GM19395 (cell line): Measurements from ENCODE around the gene CTSF.
A peak's percentile ranks its signal among the peaks of the same experiment; 100 is the strongest.
"Not testable (repeated sequence)": the region's sequence is repeated elsewhere in the genome, so short reads cannot be mapped to it uniquely, and the experiment has no call there.

ENCODE experiments used
- ATAC-seq: cut with Tn5 transposase; IDR thresholded peaks from one replicate; pipeline ENCODE4 v1.9.1; 2021; ENCODE audit warnings: mild to moderate bottlenecking, moderate library complexity; ENCODE audit not compliant: unreplicated experiment

CTSF gene

DNA sequence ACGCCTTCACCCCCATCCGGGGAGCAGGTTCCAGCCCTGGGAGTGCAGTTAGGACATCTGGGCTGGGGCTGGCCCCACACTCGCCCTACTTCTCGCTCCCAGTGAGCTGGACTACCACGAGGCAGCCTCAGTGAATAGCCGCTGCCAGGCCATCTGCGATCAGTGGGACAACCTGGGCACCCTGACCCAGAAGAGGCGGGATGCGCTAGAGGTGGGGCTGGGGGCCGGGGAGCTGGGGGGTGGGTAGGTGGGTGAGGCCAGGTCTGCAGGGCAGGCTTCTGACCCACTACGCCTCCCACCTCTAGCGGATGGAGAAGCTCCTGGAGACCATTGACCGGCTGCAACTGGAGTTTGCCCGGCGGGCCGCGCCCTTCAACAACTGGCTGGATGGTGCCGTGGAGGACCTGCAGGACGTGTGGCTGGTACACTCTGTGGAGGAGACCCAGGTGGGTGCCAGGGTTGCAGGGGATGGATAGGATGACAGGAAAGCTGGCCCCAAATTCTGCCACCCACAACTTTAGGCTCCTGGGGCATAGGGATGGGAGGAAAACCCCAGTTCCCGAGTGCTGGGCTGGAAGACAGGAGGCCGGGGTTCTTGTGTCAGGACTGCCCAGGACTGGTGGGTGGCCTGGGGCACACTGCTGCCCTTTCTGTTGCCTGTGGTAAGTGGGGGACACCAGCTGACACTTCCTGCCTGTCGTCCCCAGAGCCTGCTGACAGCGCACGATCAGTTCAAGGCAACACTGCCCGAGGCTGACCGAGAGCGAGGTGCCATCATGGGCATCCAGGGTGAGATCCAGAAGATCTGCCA, 8.3 kb downstream of the CTSF start:
- no peak for ATAC-seq

DNA sequence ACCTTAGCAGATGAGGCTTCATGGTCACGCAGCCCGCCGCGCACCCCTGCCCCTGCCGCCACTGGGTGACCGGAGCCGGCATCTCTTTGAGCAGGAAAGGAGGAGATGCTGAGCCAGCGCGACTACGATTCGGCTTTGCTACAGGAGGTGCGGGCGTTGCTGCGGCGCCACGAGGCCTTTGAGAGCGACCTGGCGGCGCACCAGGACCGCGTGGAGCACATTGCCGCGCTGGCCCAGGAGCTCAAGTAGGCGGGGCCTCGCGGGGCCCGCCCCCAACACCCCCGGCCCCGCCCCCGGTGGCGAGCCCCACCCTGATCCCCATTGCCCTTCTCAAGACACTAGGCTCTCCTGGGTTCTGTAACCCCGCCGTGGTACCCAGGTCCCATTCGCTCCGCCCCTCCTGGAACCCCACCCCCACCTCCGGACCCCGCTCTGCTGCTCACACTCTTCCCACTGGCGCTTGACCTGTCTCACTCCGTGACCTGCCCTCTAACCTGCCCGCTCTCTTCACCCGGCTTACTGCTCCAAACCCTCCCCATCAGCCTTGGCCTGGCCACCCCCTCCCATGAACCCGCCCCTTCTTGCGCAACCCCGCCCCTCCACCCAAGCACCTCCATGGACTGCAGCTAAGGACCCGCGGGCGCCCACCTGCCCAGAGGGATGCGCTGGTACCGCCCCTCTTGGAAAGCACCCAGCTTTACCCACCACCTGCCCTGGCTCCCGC, 9.1 kb downstream of the CTSF start:
- ATAC-seq = no peak

DNA sequence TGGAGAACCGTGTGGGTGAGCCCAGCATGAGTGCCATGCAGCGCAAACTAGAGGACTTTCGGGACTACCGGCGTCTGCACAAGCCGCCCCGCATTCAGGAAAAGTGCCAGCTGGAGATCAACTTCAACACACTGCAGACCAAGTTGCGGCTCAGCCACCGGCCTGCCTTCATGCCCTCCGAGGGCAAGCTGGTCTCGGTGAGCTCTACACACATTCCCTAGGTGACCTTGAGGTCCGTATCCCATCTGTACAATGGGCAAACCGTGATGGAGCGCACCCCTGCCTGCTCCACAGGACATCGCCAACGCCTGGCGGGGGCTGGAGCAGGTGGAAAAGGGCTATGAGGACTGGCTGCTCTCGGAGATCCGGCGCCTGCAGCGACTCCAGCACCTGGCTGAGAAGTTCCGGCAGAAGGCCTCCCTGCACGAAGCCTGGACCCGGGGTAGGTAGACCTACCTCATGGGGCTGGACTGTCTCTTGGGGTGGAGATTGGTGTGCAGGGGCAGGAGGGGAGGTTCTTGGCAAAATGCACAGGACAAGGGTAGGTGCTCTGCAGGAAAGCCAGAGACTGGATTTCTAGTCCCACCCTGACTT, 10.6 kb downstream of the CTSF start:
- ATAC-seq = no peak

DNA sequence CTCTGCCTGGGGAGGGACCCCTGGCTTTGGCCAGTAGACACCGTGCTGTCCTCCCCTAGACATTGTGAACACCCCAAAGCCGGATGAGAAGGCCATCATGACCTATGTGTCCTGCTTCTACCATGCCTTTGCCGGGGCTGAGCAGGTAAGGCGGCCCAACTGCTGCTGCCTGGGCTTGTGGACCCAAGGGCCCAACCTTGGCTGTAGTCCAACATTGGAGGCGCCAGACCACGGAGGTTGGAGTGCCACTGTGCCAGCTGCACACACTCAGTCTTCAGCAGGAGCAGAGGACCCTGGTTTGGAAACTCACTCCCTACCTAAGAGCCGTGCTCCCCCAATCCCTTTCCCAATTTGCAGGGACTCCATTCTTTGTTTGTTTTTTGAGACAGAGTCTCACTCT, 12.3 kb downstream of the CTSF start:
- no peak for ATAC-seq

DNA sequence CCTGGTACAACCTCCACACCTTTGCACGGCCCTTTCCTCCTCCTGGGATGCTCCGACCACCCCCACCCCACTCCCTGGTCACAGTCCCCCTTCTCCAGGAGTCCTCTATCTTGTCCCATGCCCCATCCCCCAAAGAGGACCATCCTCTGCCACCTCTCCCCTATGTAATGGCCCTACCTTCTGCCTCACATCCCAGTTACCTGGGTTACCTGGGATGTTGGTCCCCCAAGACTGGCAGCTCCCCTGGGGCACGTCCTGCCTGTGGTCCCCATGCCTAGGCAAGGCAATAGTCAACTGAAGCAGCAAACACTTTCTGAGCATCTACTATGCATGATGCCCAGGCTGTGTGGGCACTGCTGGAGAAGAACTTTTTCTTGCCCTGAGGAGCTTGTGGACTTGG, 13.0 kb downstream of the CTSF start:
- no peak for ATAC-seq

DNA sequence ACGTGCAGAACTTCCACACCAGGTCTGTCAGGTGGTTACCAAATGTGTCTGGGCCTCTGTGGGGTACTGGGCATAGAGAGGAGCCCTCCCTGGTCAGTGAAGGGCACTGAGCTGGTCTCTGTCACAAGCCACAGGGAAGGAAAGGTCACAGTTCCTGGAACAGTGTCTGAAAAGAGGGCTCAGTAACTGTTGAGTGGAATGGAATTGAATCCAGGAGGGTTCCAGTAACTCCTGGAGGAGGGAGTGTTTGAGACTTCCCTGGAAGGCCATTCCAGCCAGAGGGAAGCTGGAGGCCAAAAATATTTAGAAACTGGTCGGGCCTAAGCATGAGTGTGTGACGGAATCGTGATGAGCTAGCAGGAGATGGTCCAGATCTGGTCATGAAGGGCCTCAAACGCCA, 13.8 kb downstream of the CTSF start:
- ATAC-seq = no peak

DNA sequence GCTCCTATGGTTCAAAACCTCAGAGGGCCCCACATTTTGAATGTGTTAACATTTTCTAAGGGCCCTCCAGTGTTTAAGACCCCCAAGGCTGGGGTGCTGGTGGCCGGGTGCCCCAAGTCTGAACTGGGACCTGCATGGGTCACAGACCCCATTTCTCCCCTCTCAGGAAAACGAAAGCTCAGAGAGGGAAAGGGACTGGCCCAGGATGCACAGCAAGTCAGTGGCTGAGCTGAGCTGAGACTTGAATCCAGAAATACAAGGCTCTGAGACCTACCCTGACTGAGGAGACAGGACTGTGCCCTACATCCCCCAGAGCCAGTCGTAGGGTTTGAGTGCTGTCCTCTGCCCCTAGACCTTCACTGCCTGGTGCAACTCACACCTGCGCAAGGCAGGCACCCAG, 17.5 kb downstream of the CTSF start:
- ATAC-seq = no peak

DNA sequence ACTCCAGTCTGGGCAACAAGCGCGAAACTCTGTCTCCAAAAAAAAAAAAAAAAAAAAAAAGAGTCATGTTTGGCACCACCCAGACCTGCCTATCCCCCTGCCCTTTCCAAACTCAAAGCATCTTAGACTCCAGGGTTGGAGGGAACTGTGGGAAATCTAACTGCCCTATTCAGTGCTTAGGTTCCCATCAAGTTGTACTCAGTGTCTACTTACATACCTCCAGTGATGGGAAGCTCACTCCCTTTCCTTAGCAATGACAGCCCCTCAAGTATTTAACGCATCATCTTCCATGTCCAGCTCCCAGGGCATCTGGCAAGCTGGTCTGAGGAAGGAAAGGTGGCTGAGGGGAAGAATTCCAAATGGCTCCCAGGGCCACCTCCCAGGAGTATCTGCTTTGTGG, 18.7 kb downstream of the CTSF start:
- no peak for ATAC-seq

DNA sequence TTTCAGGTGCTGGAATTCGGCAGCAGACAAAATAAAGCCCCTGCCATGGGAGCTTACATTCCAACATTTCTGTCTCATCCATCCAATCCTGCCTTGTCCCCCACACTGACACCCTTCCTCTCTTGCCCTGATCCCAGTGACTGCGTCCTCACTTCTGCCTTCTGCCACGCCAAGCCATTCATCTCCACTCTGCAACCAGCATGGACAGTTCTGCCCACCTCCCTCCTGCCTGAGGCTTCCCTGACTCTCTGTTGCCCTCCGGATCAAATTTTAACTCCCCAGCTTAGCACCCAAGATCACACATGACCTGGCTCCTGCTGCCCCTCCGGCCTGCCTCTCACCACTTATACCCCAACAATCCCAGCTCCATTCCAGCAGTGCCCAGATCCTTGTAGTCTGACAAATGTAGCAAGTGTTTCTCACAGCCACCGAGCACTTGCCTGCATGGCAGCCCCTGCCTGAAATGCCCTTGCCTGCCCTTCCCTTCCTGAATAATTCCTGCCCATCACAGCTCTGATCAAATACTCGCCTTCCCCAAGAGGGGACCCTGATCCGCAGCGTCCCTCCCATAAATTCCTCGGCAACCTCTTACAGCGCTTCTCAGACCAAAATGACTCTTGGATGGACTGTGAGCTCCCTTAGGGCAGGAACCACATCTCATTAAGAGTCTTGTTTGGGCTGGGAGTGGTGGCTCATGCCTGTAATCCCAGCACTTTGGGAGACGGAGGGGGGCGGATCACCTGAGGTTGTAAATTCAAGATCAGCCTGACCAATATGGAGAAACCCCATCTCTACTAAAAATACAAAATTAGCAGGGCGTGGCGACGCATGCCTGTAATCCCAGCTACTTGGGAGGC, 19.4 kb downstream of the CTSF start:
- no peak for ATAC-seq

DNA sequence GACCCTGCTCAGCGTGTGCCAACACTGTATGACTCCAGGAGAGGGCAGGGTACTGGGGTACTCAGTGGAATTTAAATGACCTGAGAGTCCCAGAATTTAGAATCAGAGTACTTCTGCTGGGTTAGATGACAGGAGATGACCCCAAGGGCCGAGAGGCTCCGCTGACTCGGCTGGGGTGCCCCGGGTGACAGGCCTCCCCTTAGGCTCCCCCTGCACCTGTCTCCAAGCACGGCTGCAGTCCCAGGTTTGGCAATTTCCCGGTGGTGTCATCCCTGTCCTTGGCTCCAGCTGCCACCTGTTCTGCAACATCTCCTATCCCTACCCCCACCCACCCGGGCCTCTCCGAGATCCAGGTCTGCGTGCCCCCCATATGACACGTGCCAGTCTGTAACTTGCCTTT, 20.4 kb downstream of the CTSF start:
- no peak for ATAC-seq

DNA sequence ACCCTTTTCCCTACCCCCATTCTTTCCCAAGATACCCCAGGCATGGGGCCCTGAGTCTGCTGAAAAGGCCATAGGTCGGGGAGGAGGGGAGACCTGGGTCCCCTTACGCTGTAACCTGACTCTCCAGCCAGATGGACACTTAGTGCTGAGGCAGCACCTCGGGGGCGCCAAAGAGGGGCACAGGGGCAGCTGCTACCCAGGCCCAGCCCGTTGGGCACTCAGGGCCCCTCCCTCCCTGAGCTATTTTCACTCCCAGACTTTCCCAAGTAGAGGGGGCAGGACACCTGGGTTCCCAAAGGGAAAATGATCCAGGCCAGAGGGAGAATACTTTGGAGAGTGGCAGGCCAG, 20.8 kb downstream of the CTSF start:
- ATAC-seq = no peak

DNA sequence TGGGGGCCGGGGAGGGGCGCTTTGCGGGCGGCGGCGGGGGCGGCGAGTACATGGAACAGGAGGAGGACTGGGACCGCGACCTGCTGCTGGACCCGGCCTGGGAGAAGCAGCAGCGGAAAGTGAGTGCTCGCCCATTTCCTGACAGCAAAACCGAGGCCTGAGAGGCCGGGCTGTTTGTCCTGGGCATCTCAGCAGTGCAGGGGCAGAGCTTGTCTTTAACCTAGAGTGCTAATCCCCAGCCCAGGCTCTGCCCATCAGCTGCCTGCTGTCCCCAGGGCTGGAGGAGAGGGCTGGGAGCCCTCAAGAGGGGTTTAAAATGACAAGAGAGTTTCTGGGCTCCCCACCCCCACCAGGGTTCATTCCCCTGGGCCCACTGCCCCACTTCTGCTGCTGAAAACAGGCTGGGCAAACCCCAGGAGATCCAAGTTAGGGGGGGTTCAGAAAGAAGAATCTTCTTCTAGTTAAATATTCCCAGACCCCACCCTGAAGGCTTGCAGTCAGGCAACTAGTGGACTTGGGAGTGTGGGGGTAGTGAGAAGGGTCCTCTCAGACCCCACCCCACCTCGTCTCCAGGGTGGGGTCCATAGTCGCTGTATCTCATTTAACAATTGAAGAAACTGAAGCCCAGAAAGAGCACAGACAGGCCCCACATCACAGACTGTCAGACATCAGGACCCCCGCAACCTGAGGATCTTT, 21.3 kb downstream of the CTSF start:
- ATAC-seq = no peak

DNA sequence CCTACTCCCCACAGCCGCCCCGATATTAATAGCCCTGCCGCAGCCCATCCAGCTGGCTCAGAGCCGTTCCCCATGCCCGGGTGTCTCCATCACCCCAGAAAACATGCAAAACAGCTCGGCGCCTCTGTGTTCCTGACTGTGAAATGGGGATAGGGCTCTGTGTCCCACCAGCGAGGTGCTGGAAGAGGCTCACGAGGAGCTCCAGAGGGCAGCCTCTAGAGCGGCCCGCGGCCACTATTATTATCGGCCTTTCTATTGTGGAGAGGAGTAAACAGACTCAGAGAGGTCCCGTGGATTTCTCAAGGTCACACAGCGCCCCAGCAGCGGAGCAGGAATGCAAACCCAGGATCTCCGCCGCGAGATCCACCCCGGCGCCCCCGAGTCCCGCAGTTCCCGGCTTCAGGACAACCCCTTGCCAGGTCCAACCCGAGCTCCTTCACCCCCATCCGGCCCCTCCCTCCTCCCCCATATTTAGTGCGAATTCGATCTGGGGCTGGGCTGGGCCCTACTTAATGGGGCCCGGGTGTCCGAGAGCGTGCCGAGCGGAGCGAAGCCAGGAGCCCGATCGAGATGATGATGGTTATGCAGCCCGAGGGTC, 21.9 kb downstream of the CTSF start, which contains the start of gene ACTN3:
Gene ACTN3 (plus strand): TSS at position 536 of the 598 bp plus-strand sequence. CDS start 35 bp downstream, at position 571.
- ATAC-seq = no peak

DNA sequence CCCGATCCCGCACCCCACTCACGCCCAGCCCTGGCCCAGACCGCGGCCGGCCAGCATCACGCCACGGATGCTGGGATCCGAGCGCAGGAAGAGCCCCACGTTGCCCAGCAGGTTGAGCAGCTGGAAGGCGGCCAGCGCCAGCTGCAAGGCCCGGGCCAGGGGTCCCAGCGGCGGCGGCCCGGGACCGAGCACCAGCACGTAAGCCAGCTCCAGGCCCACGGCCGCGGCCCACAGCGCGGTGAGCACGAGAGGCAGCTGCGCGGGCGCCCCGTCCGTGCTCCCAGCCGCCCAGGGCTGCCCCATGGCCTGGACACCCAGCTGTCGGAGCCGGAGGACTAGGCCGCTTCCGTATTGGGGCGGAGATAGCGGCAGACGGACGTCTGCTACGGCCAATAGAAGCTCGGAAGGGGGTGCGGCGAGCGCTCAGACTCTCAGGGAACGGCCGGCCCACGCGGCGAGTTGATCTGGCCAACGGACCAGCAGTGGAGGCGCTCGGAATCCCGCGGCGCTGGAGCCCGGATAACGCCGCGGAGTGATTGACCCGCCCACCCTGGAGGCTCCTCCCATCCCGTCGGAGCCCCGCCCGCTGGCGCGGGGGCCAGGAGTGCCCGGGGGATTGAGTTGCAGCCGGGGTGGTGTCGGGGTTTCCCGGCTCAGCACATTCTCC, 22.6 kb downstream of the CTSF start, which contains the start of gene ZDHHC24:
Gene ZDHHC24 (minus strand): TSS at position 348 of the 667 bp plus-strand sequence. CDS start 45 bp downstream, at position 303.
- peak; percentile 87 for ATAC-seq

DNA sequence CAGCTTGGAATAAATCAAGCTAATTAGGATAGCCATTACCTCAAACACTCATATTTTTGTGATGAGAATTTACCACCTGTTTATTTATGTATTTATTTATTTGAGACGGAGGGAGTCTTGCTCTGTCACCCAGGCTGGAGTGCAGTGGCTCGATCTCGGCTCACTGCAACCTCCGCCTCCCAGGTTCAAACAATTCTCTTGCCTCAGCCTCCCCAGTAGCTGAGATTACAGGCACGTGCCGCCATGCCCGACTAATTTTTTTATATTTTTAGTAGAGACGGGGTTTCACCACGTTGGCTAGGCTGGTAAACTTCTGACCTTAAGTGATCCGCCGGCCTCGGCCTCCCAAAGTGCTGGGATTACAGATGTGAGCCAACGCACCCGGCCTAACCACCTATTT, 23.5 kb downstream of the CTSF start:
- ATAC-seq = not testable (repeated sequence)

DNA sequence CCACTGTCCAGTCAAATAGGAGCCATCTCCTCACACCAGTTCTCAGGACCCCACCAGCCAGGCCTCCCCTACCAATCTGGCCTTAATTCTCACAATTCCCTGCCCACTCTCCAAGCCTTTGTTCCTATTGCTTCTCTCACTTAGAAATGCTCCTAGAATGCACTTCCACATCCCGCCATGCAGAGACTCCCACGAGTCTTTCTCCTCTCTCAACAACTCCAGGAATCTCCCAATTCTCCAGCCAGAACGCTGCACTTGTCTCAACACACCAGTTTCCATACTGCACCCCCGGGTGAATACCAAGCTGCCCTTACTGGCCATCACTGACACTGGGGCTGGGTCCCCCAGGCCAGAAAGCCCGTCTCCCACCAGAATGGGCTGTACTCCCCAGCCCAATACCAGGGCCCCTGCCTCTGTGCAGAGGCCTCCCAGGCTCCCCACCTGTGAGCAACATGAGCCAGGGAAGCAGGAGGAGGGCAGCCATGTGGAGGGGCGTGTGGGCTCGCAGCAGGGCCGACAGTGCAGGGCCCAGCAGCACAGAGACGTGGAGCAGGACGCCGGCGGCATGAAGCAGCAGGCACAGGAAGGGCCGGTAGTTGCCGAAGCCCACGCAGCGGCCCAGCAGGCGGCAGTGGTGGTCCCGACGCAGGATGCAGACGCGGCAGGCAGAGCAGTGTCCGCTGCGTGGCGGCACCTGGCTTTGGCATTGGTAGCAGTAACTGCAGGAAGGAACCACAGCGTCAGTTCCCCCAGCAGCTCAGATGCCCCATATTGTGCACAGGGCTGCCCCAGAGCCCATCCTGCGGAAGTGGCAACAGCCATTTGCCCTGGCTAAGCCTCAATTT, 24.9 kb downstream of the CTSF start:
- no peak for ATAC-seq

DNA sequence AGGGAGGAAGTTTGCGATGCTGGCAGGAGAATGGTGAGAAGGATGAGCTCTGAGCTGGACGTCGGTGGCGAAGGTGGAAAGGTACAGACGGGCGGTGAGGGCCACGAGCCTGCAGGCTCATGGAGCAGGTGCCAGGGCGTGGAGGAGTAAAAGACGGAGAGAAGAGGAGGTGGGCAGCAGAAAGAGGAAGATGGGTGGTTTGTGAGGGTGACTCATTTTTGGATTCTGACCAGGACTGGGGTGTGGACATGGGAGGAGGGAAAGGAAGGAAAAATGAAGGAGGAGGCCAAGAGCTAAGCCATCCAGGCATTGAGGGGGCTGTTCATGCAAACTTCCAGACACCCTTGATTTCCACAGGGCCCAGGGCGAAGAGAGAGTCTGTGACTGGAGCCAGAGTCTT, 26.0 kb downstream of the CTSF start:
- no peak for ATAC-seq

DNA sequence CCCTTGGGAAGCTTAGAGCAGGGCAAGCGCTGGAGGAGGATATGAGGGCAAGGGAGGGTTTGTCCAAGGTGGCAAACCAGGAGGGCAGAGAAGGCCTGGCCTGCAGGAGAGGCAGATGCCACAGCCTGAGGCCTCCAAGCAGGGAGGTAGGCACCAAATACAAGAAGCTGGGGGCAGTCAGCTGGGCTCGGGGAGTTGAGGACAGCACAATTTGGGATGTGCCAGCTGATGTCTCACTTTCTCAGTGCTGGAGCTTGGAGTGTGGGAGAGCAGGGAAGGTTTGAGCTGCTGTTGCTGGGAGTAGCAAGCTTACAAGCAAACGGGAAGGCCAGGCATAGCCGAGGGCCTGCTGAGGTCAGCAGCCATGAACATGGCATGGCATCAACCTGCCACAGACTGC, 26.5 kb downstream of the CTSF start:
- no peak for ATAC-seq

DNA sequence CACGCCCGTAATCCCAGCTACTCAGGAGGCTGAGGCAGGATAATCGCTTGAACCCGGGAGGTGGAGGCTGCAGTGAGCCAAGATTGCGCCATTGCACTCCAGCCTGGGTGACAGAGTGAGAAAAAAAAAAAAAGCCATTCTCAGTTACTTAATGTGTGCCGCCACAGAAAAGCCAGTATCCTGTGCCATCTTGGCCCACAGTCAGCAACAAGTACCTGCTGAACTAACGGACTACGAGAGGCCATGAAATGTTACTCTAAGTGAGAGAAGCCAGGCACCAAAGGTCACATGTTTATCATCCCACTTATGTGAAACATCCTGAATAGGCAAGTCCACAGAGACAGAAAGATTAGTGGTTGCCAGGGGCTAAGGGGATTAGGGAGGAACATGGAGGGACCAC, 27.8 kb downstream of the CTSF start:
- not testable (repeated sequence) for ATAC-seq
